ENCODE measurements around the gene EPB41L1. TPM values are rescaled to one million over a fixed set of nuclear protein-coding genes. Genes with fewer than 3 reads are reported as not detected.
A peak's percentile ranks its signal among the peaks of the same experiment; 100 is the strongest.

The EPB41L1 gene
- total RNA-seq, 1 donor from 2014 or later = 43.1 TPM

- H3K27ac Mint-ChIP-seq = peak overlapping the region; percentile 98
- no peaks in the 10 kb centered on the region for H3K9me3 Mint-ChIP-seq
- peaks cover 16% of the 10 kb centered on the region for H3K4me1 Mint-ChIP-seq
- H3K36me3 Mint-ChIP-seq = peaks cover 9% of the 10 kb centered on the region
- H3K4me3 Mint-ChIP-seq = peak overlapping the region; percentile 96
- TF ChIP-seq, protein P1, sequence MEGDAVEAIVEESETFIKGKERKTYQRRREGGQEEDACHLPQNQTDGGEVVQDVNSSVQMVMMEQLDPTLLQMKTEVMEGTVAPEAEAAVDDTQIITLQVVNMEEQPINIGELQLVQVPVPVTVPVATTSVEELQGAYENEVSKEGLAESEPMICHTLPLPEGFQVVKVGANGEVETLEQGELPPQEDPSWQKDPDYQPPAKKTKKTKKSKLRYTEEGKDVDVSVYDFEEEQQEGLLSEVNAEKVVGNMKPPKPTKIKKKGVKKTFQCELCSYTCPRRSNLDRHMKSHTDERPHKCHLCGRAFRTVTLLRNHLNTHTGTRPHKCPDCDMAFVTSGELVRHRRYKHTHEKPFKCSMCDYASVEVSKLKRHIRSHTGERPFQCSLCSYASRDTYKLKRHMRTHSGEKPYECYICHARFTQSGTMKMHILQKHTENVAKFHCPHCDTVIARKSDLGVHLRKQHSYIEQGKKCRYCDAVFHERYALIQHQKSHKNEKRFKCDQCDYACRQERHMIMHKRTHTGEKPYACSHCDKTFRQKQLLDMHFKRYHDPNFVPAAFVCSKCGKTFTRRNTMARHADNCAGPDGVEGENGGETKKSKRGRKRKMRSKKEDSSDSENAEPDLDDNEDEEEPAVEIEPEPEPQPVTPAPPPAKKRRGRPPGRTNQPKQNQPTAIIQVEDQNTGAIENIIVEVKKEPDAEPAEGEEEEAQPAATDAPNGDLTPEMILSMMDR (IDR thresholded peaks at IDR 0.05; ENCODE audit: unreplicated experiment) = no peak
- no peaks in the 10 kb centered on the region for H3K27me3 Mint-ChIP-seq (ENCODE audit: low read depth)
- DNase-seq (ENCODE audit: low spot score in 2 of 2, unreplicated experiment in 2 of 2) = no peak
Observed at GRCh38 chr20:36237477-36237876, 82.9 kb downstream of the EPB41L1 start.

GRCh38 chr20:36238153-36238552 is 83.6 kb downstream of the EPB41L1 start:
- Mint-ChIP-seq H3K27me3 (ENCODE audit: low read depth) (no peaks in the 10 kb centered on the region), H3K27ac (no peak overlapping the region), H3K4me1 (peaks cover 16% of the 10 kb centered on the region), H3K36me3 (peaks cover 9% of the 10 kb centered on the region), H3K9me3 (no peaks in the 10 kb centered on the region), H3K4me3 (peak overlapping the region; percentile 43)
- DNase-seq (ENCODE audit: low spot score in 2 of 2, unreplicated experiment in 2 of 2) = no peak
- TF ChIP-seq, protein P1 (IDR thresholded peaks at IDR 0.05; ENCODE audit: unreplicated experiment) = no peak

DNA sequence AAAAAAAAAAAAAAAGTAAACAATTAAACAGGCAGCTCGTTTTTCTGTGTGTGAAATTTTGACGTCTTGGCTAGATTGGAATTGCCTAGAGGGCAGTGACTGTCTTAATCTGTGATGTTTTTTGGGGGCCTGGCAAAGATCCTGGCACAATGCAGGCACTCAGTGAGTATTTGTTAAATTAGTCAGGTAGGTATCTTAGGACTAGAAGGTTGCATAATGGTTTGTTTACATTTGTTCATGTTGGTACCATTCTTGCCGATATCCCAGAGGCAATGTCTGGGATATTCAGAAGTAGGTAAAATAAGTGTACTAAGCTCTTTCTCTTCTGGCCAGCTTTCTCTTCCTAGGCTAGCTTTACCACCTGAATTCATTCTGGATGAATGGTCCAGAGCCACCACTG is 84.2 kb downstream of the EPB41L1 start:
- peak overlapping the region; percentile 44 for H3K4me3 Mint-ChIP-seq
- TF ChIP-seq, protein P1 (IDR thresholded peaks at IDR 0.05; ENCODE audit: unreplicated experiment) = no peak
- H3K9me3 Mint-ChIP-seq = no peaks in the 10 kb centered on the region
- peaks cover 9% of the 10 kb centered on the region for H3K36me3 Mint-ChIP-seq
- DNase-seq (ENCODE audit: low spot score in 2 of 2, unreplicated experiment in 2 of 2) = no peak
- H3K27ac Mint-ChIP-seq = peak overlapping the region; percentile 44
- peaks cover 16% of the 10 kb centered on the region for H3K4me1 Mint-ChIP-seq
- no peaks in the 10 kb centered on the region for H3K27me3 Mint-ChIP-seq (ENCODE audit: low read depth)

GRCh38 chr20:36240076-36240475 is 85.5 kb downstream of the EPB41L1 start:
- Mint-ChIP-seq H3K36me3 (peaks cover 17% of the 10 kb centered on the region), H3K27ac (no peak overlapping the region), H3K9me3 (no peaks in the 10 kb centered on the region), H3K4me1 (peaks cover 16% of the 10 kb centered on the region), H3K4me3 (no peak overlapping the region), H3K27me3 (ENCODE audit: low read depth) (no peaks in the 10 kb centered on the region)
- no peak for DNase-seq (ENCODE audit: low spot score in 2 of 2, unreplicated experiment in 2 of 2)
- TF ChIP-seq, protein P1 (IDR thresholded peaks at IDR 0.05; ENCODE audit: unreplicated experiment) = no peak

DNA sequence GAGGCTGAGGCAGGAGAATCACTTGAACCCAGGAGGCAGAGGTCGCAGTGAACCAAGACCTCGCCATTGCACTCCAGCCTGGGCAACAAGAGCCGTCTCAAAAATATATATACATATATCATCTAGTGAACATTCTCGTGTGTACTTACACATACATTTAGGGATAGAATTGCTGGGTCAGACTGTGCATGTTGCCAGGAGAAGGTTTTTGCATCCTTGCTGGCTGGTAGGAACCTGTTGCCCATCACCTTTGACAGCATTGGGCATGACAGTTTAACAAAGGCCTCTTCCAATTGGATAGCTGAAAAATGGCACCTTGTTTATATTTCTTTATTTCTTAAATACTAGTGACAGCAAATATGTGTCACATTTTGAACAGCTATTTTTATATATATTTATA is 87.1 kb downstream of the EPB41L1 start:
- no peak for DNase-seq (ENCODE audit: low spot score in 2 of 2, unreplicated experiment in 2 of 2)
- Mint-ChIP-seq H3K9me3 (no peaks in the 10 kb centered on the region), H3K36me3 (peaks cover 22% of the 10 kb centered on the region), H3K4me3 (no peak overlapping the region), H3K27ac (no peak overlapping the region), H3K4me1 (peaks cover 11% of the 10 kb centered on the region), H3K27me3 (ENCODE audit: low read depth) (no peaks in the 10 kb centered on the region)
- TF ChIP-seq, protein P1 (IDR thresholded peaks at IDR 0.05; ENCODE audit: unreplicated experiment) = no peak

DNA sequence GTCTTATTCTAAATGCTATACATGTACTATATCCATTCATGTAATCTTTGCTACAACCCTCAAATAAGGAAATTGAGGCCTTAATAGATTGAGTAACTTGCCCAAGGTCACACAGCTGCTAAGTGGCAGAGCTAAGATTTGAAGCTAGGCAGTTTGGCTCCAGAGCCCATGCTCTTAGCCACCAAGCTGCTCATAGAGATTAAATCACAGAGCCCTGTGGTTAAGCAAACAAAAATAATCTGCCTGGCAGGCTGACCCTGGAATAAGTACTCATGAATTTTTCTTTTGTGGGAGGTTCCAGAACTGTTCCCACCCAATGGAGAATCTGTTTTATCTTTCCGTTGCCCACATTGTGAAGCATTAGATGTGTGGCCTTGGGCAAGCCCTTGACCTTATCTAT is 89.2 kb downstream of the EPB41L1 start:
- Mint-ChIP-seq H3K27ac (no peak overlapping the region), H3K4me3 (no peak overlapping the region), H3K27me3 (ENCODE audit: low read depth) (no peaks in the 10 kb centered on the region), H3K9me3 (no peaks in the 10 kb centered on the region), H3K4me1 (peaks cover under 1% of the 10 kb centered on the region), H3K36me3 (peaks cover 32% of the 10 kb centered on the region)
- TF ChIP-seq, protein P1 (IDR thresholded peaks at IDR 0.05; ENCODE audit: unreplicated experiment) = no peak
- DNase-seq (ENCODE audit: low spot score in 2 of 2, unreplicated experiment in 2 of 2) = no peak

Measured in mesothelial cell of epicardium (in vitro differentiated cells).